LHCN-M2 (cell line): ENCODE measurements around the gene PRTG. TPM values are rescaled to one million over a fixed set of nuclear protein-coding genes. Genes with fewer than 3 reads are reported as not detected.
"Not testable (repeated sequence)": the region's sequence is repeated elsewhere in the genome, so short reads cannot be mapped to it uniquely, and the experiment has no call there.

Source experiments
- DNase-seq: peaks from one replicate; pipeline ENCODE4 v3.0.0-alpha.2; 2012; ENCODE audit warnings: low read depth
- total RNA-seq: library from RNA; depleted of rRNA; stranded (reverse); fragments of >200 nt; gene quantifications from 2 replicates; pipeline ENCODE4 v1.2.3, GENCODE V29; 2014

The PRTG gene
- total RNA-seq, 1 experiment from 2014 or later, result 4.7 TPM

DNA sequence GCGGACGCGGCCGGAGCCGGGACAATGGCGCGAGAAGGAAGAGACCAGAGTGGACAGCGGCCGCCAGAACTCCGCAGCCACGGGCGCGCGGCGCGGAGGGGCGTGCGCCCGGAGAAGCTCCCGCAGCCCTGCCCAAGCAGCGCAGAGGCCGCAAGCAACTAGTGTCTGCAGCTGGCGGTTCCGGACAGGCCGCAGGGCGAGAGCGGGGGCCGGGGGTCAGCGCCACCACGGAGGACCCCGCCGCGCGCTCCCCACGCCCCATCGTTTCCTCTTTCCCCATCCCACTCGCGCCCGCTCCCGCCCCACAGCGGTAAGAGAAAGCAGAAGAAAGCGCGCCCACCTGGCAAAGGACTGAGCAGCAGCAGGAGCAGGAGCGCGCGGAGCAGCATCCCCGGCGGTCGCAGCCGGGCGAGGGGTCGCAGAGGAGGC is 440 bp downstream of the PRTG start:
- peak; percentile 48 for DNase-seq

DNA sequence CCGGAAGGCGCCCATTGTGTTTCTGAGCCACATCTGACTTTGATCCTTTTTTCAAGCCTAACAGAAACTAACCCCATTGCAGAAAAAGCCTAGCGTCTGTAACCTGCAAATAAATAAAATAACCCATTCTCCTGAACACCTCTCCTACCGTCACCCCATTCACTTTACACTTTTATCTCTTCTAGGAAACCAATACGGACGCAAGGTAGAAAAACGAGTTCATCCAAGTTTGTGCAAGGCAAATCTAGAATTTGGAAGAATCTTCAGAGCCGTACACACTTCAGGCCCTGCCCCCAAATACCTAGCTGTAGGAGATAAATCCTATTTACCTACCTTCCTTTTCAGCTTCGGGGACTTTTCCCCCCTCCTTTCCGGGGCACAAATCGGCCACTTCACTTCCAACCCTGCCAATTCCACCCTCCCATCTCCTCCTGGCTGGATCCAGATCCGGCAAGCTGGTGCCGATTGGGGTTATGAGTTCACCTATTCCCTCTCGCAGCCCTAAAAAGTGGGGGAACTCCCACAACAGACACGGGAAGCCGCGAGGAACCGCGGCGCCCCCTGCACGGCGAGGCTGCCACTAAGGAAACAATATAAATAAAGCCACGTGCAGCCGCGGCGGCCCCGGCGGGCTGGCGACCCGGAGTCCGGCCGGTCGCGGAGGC is 987 bp downstream of the PRTG start:
- DNase-seq, result peak; percentile 32

DNA sequence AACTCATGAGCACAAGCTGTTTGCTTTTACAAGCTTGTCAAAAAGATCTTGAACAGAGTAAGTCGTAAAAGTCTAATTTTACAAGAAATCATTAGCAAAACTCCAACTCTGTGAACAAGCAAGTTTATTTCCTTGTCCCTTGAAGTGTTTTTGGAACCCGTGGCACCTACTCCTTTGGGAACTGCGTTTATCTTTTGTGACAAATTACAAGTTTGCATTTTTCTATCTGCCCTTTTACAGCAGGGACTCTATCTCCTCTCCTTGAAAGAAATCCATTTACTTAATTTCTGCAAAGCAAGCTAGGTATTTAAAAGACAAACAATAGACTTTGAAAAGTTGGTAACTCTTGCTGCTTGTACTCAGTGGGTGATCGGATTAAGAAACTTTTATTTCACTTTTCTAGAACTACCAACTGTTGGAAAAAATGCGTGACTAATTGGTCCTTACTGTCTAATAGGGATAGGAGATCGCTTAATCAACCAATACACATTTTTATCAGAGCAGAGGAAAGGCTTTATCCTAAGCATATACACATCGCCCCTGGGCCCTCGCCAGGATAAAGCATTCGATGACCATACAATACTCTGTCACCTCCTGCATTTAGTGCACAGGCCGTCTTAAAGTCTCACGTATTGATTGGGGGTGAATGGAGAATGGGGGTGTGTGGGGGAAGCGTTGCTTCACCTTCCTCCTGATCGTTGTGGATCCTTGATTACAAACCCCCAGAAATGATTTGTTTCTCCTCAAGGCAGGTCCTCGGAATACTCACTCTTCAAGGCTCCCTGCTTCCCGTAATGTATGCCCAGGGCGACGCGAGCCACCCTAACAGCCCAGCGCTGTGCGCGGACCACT is 1.7 kb downstream of the PRTG start:
- no peak for DNase-seq

DNA sequence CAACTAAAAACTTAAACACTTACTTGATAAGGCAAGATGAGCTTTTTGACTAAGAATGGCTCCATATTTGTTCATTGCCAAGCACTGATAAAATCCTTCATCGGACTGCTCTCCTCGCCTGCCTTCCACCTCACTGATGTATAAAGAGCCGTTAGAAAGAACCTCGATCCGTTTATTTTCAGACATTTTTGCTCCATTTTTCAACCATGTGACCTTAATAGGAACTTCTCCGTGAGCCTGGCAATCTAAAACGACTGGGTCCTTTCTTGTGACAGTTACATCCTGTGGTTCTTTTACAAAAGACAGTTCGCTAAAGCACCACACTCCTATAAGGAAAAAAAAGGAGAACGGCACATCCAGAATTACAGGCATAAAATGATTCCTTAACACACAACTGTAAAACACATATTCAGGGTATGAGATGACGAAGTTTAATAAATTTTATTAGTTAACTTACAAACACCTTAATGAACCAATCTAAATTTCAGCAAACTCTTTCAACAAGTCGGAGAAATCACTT is 2.5 kb downstream of the PRTG start:
- no peak for DNase-seq

DNA sequence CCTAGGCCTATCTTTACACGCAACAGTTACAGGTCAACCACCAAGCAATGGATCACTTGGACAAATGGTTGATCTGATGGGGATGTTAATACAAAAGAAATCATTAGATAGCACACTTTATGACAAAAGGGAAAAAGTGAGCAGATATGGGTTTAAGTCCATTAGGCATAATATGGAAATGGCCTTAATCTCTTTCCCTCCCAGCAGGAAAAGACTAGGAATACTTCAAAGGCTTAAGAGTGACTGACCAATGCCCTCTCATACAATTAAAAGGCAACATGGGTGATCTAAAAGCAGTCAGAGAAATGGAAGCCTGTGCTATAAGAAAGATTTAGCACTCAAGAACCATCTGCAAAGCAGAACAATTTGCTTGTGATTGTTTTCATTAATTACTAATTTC is 3.3 kb downstream of the PRTG start:
- DNase-seq, result no peak

DNA sequence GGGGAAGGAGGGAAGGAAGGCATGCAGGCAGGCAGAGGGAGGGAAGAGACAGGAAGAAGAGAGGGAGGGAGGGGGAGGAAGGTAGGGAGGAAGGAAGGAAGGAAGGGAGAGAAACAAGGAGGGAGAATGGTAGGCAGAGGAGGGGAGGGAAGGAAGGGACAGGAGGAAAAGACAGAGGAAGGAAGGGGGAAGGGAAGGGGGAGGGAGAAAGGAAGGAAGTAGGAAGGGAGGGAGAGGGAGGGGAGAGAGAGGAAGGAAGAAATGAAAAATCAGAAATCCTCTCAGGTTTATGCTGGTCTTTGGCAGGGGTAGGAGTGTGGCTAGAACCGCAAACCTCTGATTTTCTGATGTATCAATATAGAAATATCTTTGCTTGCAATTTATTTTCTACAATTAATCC is 4.2 kb downstream of the PRTG start:
- no peak for DNase-seq

DNA sequence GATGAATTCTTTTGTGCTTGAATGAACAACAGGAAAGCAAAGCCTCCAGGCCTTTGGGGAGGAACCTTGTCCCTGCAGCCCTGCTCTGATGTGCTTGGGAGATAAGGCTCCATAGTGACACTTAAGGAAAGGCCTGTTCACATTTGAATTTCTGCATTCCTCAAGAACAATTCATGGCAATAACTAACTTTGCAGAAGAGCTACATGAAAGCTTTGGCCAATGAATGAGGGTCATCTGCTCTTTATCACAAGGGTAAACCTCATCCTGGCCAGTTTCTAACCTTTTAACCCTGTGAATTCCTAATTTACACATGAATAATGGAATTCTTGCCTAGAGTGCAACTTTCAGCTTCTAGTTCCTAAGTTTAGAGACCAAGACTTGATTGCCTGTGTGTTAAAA is 5.6 kb downstream of the PRTG start:
- DNase-seq, result peak; percentile 14

DNA sequence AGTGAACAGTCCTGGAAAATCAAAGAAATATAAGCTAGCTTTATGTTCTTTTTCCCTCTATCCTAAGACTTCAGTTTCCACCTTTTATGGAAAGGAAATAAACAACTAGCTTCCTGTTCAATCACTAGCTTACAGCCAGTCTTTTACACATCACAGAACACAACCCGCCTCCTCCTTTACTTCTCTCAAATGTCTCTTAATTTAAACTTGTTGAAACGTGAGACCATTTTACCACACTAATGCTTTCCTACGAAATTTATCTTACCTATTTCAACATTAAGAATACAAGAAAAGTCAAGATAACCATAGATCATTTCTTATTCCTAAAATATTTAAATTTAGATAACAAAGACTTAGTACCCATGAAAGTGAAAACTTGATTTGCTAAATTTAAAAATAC is 6.2 kb downstream of the PRTG start:
- no peak for DNase-seq

DNA sequence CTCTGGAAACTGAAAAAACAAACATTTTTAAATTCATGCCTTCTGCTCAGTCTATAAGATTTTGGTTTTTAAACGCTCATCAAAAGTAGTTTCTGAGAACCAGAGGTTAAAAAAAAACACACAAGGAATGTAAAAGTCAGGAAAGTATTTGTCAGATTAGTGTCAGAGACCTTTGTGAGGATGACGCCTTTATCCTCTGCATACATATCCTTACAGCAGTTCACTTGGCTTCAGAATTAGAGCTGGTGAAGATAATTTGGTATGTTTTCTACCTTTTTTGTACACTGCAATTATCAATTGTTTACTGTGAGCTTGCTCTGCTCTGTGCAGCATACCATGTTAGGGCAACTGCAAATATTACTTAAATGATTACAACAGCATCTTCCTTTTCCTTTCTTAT is 8.3 kb downstream of the PRTG start:
- DNase-seq, result no peak

DNA sequence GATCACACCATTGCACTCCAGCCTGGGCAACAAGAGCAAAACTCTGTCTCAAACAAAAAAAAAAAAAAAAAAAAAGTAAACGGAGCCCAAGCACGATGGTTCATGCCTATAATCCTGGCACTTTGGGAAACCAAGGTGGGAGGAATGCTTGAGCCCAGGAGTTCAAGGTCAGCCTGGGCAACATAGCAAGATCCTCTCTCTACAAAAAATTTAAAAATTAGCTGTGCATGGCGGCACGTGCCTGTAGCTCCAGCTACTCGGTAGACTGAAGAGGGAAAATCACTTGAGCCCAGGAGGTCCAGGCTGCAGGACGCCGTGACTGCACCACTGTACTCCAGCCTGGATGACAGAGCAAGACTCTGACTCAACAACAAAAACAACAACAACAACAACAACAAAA is 9.5 kb downstream of the PRTG start:
- not testable (repeated sequence) for DNase-seq

DNA sequence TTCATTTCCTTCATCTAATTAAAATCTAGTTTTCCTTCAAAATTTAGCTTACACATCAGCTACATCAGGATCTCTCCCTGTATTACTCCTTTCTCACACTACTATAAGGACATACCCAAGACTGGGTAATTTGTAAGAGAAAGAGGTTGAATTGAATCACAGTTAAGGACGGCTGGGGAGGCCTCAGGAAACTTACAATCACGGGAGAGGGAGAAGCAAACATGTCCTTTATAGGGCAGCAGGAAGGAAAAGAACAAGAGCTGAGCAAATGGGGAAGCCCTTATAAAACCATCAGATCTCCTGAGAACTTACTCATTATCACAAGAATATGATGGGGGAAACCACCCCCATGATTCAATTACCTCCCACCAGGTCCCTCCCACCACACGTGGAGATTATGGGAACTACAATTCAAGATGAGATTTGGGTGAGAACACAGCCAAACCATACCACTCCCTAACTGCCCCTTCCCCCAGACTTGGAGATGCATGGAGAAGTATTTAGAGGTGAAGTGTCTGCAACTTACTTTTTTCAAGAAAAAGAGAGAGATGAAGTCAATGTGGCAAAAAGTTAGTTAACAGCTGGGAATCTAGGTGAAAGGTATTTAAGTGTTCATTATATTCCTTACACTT is 21.3 kb downstream of the PRTG start:
- DNase-seq, result no peak

DNA sequence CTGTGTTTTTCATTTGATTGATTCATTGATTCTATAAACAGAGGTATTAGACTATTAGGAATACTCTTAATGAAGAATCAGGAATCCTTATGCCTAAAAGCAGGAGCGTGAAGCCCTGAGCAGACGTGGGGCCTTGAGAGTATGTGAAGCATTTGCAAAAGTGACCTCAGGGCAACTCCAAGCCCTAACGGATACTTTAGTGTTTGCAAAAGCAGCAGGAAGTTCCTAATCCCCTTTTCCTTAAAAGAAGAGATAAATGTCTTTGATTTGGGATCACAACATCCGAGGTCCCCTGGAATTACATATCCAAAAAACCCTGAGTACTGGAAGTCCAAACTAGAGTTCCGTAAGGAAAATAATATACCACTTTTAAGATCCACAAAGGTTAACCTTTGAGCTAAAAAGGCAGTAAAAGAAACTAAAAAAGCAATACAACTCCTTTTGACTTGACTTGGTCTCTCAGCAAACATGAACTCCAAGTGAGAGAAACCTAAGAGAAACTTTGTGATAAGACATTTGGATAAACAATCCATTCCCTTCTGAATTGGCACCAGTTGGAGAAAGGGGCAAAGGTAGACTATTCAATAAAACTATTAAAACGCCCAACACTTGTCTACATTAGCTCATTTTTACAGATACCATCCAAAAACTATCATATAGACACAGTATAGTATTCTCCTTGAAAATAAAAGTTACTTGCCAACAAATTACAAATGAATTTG is 27.4 kb downstream of the PRTG start:
- no peak for DNase-seq

DNA sequence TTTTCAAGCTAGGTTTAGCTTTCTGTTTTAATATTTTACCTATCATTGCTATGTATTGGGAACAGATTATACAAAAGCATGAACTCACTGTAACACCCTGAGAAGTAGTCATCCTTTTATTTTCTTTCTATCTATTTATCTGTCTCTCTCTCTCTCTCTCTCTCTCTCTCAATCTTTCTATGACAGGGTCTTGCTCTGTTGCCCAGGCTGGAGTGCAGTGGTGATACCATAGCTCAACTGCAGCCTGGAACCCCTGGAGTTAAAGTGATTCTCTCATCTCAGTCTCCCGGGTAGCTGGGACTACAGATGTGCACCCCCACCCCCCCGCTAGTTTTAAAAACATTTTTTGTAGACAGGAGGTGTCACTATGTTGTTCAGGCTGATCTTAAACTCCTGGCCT is 28.9 kb downstream of the PRTG start:
- no peak for DNase-seq

DNA sequence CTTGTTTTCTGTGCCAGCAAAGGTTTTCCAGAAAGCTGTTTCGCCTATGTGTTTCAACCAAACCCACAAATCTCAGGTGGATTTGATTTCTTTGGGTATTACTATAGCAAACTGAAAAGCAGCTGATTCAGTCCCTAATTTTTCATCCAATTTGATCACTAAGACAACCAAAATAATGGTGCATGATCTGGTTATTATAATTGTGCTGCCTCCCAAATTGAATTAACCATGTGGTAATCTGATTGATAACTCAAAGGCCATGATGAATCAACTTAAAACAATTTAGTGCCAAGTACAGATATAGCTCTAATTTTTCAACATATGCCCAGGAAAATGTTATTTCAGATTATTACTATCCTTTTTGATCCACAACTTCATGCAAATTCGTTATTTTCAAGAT is 30.6 kb downstream of the PRTG start:
- no peak for DNase-seq

DNA sequence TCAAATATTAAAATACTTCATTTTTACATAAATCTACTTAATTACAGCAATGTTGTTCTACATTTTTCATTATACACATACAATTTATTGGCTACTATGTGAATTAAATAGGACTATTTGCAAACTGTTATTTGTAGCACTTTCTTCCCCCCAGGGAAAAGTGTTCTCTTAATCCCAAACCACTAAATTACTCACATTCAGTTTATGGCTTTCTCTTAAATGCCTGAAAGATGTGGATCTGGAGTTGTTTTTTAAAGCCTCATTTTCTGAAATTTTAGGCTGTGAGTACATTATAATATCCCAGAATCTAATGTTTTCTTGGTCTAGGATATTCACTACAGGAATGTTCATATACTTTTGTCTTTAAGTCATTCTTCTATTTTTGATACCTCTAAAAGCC is 32.7 kb downstream of the PRTG start:
- DNase-seq, result peak; percentile 74

DNA sequence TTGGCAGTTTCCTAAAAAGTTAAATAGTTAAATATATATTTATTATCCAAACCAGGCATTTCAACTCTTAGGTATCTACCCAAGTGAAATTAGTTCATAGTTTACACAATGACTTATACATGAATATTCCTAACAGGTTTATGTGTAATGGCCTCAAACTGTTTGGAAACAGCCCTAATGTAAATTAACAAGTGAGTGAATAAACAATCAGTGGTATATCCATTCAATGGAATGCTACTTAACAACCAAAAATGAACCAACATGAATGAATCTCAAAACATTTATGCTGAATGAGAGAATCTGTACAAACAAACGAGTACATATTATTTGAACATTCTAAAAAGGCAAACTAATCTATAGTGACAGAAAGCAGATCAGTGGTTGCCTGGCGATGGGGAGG is 33.5 kb downstream of the PRTG start:
- DNase-seq, result no peak

DNA sequence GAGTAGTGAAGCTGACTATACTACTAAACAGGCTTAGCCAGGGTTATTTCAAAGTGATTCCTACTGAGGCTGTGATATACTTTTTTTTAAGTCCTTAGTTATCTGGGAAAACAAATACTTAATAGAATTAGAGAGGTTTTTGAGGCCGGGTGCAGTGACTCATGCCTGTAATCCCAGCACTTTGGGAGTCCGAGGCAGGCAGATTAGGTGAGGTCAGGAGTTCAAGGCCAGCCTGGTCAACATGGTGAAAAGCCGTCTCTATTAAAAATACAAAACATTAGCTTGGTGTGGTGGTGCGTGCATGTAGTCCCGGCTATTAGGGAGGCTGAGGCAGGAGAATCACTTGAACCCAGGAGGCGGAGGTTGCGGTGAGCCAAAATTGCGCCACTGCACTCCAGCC is 34.2 kb downstream of the PRTG start:
- no peak for DNase-seq

DNA sequence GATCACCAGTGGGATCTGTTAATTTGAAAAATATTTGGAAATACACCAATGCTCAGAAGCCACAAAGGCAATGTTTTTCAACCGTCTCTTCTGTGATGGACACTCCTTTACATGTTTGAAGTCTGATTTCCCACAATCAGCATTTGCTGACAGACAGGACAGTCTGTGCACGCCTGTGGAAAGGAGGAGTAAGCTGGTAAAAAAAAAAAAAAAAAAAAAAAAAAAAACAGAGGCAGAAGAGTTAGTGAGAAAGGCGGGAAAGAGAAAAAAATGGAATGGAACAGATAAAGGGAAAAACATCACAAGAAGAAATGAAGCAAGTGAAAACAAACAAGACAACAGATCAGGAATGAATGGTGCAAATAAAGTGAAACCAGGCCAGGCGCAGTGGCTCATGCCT is 35.0 kb downstream of the PRTG start:
- no peak for DNase-seq

DNA sequence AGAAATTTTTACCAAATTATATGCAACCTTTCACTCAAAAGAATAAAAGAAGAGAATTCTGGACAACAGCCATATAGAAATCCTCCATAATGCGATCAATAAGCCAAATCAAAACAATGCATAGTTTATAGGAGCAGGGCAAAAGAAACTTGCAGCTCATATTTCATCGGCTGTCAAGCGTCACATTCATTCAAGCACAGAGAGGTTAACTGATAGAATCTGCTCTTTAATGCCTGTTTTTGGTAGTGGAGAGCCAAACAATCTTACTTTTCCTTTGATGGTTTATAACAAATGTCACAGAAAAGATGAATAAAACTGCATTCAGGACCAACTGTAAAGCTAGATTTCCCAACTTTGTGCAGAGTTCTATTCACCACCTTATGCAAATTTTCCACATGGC is 35.4 kb downstream of the PRTG start:
- no peak for DNase-seq

DNA sequence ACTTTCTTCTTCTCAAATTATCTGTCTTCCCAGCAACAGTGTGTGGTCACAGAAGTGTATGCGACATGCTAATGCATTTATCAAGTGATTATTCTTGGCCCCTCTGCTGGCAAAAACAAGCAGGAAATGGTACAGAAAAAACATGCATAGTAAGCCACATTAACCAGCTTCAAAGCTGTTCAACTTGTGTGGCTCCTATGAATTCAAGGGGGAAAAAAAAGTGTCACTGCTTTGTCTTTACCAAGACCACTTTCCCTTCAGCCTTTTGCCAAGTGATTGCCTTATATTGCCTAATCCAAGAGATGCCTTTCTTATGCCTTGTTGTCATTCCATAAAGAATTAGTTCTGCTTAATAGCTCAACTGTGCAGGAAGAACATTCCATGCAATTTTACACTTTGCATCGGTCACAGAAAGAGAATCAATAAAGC is 39.1 kb downstream of the PRTG start:
- DNase-seq, result no peak

DNA sequence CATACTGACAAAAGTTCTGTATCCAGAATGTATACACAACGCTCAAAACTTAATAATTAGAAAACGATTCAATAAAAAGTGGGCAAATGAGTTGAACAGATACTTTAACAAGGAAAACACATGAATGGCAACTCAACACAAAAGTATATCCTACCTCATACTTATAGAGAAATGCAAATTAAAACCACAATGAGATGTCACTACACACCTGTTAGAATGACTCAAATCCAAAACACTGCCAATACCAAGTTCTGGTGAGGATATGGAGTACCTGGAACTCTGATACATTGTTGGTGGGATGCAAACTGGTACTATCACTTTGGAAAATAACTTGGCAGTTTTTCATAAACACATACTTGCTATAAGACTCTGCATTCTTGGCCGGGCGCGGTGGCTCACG is 42.1 kb downstream of the PRTG start:
- DNase-seq, result no peak

DNA sequence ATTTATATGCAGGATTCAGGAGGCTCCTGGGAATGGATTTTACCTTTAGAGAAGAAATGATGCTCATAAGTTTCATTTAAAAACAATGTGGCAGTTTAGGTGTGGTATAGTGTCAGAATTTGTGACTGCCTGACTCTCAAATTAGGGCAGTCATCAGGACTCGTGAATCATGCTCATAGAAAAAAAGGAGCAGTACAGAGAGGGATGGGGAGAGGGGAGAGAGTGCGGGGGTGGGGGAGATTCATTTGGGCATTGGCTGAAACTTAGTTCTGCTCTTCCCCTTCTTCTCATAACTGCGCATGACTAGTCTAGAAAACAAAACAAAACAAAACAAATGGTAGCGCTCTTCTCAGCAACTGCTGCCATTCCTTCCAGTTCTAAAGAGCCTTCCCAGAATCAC is 44.3 kb downstream of the PRTG start:
- no peak for DNase-seq
